B cell (primary cell): ENCODE measurements around the gene MME.

Experiments
- CTCF ChIP-seq: fragments of 200-600 bp; IDR thresholded peaks from one replicate; pipeline ENCODE4 v1.8.0; 2022; ENCODE audit warnings: antibody characterized with exemption, mild to moderate bottlenecking
- EZH2 ChIP-seq: IDR thresholded peaks from 2 replicates; pipeline ENCODE4 v1.6.1; 2012; ENCODE audit warnings: borderline replicate concordance, low read depth, mild to moderate bottlenecking, moderate library complexity, low read length; ENCODE audit not compliant: insufficient read depth, poor library complexity, severe bottlenecking

- TF ChIP-seq CTCF (no peak), EZH2 (no peak)
Observed at GRCh38 chr3:155188031-155188430, 107.9 kb downstream of the MME start.
